HG03520 (cell line): ENCODE data around the gene CSRNP3.

ENCODE experiments used
- ATAC-seq: cut with Tn5 transposase; IDR thresholded peaks from one replicate; pipeline ENCODE4 v1.9.1; 2021; ENCODE audit warnings: mild to moderate bottlenecking, moderate library complexity; ENCODE audit not compliant: unreplicated experiment

The CSRNP3 gene

GRCh38 chr2:165674780-165675179 lies 205.3 kb downstream of the CSRNP3 start:
- ATAC-seq: no peak

- no peak for ATAC-seq
These were observed 206.1 kb downstream of the CSRNP3 start for GRCh38 chr2:165675551-165675968.

- ATAC-seq: no peak
These were observed 209.4 kb downstream of the CSRNP3 start for GRCh38 chr2:165678882-165679281.

- ATAC-seq: no peak
These were observed 210.1 kb downstream of the CSRNP3 start for GRCh38 chr2:165679621-165680020.

- ATAC-seq: no peak
These were observed 212.3 kb downstream of the CSRNP3 start for GRCh38 chr2:165681841-165682240.

- ATAC-seq: no peak
These were observed 213.0 kb downstream of the CSRNP3 start for GRCh38 chr2:165682546-165682945.

- no peak for ATAC-seq
These were observed 217.3 kb downstream of the CSRNP3 start for GRCh38 chr2:165686800-165687199.

- no peak for ATAC-seq
These were observed 218.0 kb downstream of the CSRNP3 start for GRCh38 chr2:165687426-165688002.

GRCh38 chr2:165691615-165692014 lies 222.1 kb downstream of the CSRNP3 start:
- ATAC-seq: no peak

- no peak for ATAC-seq
These were observed 223.4 kb downstream of the CSRNP3 start for GRCh38 chr2:165692906-165693305.

- ATAC-seq: no peak
These were observed 224.3 kb downstream of the CSRNP3 start for GRCh38 chr2:165693838-165694237.

- no peak for ATAC-seq
These were observed 228.4 kb downstream of the CSRNP3 start for GRCh38 chr2:165697748-165698443.

GRCh38 chr2:165698444-165698884 lies 229.0 kb downstream of the CSRNP3 start:
- peak; percentile 87 for ATAC-seq

GRCh38 chr2:165699946-165700345 lies 230.4 kb downstream of the CSRNP3 start:
- ATAC-seq: no peak

GRCh38 chr2:165700531-165700930 lies 231.0 kb downstream of the CSRNP3 start:
- no peak for ATAC-seq

GRCh38 chr2:165701147-165701546 lies 231.6 kb downstream of the CSRNP3 start:
- ATAC-seq: no peak

- no peak for ATAC-seq
These were observed 237.5 kb downstream of the CSRNP3 start for GRCh38 chr2:165706960-165707487.

GRCh38 chr2:165716091-165716490 lies 246.6 kb downstream of the CSRNP3 start:
- no peak for ATAC-seq

GRCh38 chr2:165718610-165719210 lies 249.2 kb downstream of the CSRNP3 start:
- no peak for ATAC-seq

- ATAC-seq: no peak
These were observed 251.0 kb downstream of the CSRNP3 start for GRCh38 chr2:165720511-165720910.

GRCh38 chr2:165725421-165725820 lies 255.9 kb downstream of the CSRNP3 start:
- ATAC-seq: no peak
